ENCODE measurements around the gene PIK3C3.

PIK3C3 gene

DNA sequence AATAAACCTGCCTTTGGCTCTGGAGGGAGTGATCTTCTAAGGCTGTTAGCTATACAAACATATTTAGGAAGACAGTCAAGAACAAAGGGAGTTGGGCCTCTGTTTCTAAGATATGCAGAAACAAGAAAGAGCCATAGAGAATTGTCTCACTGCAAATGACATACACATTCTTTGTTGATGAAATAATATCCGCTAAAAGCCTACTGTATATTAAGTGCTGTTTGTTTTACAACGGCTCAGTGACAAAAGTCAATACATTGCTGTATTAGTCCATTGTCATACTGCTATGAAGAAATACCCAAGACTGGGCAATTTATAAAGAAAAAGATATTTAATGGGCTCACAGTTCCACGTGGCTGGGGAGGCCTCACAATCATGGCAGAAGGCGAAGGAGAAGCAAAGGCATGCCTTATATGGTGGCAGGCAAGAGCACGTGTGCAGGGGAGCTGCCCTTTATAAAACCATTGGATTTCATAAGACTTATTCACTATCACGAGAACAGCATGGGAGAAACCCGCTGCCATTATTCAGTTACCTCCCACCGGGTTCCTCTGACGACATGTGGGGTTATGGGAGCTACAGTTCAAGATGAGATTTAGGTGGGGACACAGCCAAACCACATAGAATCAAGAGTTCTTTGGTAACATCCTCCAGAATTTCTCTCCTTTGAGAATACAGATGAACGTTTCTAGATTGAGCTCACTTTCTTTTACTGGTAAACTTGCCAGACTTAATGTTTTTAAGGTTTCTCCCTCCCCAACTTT, 157.8 kb downstream of the PIK3C3 start:
- ATAC-seq (ENCODE audit: low read depth), result peak; percentile 31; the same call in 1 of the 3 replicates
- DNase-seq (ENCODE audit: low spot score), result no peak
- no peak overlapping the region for H3K27ac ChIP-seq (ENCODE audit: poor library complexity, severe bottlenecking)

GRCh38 chr18:42113529-42114191, 158.6 kb downstream of the PIK3C3 start:
- Histone ChIP-seq H3K27me3 (ENCODE audit: insufficient read depth, poor library complexity, severe bottlenecking) (no peaks in the 10 kb centered on the region), H3K9me3 (ENCODE audit: severe bottlenecking) (no peaks in the 10 kb centered on the region), H3K4me3 (ENCODE audit: severe bottlenecking) (no peak overlapping the region), H3K27ac (ENCODE audit: poor library complexity, severe bottlenecking) (no peak overlapping the region), H3K4me1 (ENCODE audit: insufficient read depth, poor library complexity, severe bottlenecking) (peaks cover 4% of the 10 kb centered on the region), H3K36me3 (ENCODE audit: low read depth) (no peaks in the 10 kb centered on the region)
- ATAC-seq (ENCODE audit: low read depth), result no peak
- DNase-seq (ENCODE audit: low spot score), result no peak
- TF ChIP-seq CTCF (IDR thresholded peaks at IDR 0.05; ENCODE audit: poor library complexity, severe bottlenecking), result no peak

More for the DNA sequence above, 157.8 kb downstream of the PIK3C3 start:
- Histone ChIP-seq H3K4me3 (ENCODE audit: severe bottlenecking) (no peak overlapping the region), H3K4me1 (ENCODE audit: insufficient read depth, poor library complexity, severe bottlenecking) (peaks cover 4% of the 10 kb centered on the region), H3K36me3 (ENCODE audit: low read depth) (no peaks in the 10 kb centered on the region), H3K9me3 (ENCODE audit: severe bottlenecking) (no peaks in the 10 kb centered on the region), H3K27me3 (ENCODE audit: insufficient read depth, poor library complexity, severe bottlenecking) (no peaks in the 10 kb centered on the region)
- no peak for TF ChIP-seq CTCF (IDR thresholded peaks at IDR 0.05; ENCODE audit: poor library complexity, severe bottlenecking)

DNA sequence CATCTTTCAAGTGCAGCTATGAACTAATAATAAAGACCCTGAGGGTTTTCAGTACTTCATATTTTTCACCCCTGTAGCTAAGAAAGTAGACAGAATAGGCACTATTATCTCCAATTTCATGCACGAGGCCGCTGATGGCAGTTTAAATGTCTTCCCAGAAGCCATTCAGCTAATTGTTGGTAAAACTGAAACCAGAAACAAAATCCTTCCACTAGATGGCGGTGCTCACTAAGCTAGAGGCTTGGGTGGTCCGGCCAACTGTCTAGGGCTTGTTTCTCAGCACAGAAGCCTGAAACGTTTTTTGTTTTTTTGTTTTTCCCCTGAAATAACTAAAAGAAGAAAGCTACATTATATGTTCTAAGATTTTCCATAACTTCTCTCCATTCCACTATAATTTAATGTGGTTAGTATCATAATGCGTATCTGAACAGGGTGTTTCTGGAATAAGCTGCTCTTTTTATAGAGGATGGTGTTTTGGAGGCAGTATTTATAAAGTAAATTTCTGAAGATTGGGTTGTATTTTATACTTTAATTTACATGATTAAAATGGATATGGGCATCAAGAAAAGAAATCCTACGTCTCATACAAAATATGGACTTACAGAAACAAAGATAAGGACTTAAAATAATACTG, 159.4 kb downstream of the PIK3C3 start:
- Histone ChIP-seq H3K9me3 (ENCODE audit: severe bottlenecking) (no peaks in the 10 kb centered on the region), H3K4me3 (ENCODE audit: severe bottlenecking) (no peak overlapping the region), H3K4me1 (ENCODE audit: insufficient read depth, poor library complexity, severe bottlenecking) (peaks cover 4% of the 10 kb centered on the region), H3K27ac (ENCODE audit: poor library complexity, severe bottlenecking) (no peak overlapping the region), H3K27me3 (ENCODE audit: insufficient read depth, poor library complexity, severe bottlenecking) (no peaks in the 10 kb centered on the region), H3K36me3 (ENCODE audit: low read depth) (no peaks in the 10 kb centered on the region)
- peak; percentile 95 for TF ChIP-seq CTCF (IDR thresholded peaks at IDR 0.05; ENCODE audit: poor library complexity, severe bottlenecking)
- ATAC-seq (ENCODE audit: low read depth) (peak; percentile 80; the same call in 2 of the 3 replicates), DNase-seq (ENCODE audit: low spot score) (no peak)

DNA sequence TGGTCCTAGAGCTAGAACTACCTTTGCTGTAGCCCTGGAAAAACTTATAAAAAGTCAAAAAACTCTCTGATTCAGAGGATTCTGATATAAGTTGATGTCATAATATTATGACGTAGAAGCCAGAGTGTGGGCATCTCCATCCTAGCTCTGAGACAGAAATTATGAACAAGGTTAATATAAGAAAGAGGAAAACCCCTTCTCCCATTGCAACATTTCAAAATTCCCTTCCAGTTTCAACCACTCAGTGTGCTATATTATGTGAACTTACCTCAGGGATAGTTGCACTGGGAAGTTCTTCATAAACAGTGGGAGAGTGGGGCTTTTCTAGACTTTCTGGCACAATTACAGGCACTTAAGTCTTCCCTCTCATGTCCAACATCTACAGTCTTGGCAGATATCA, 171.6 kb downstream of the PIK3C3 start:
- Histone ChIP-seq H3K4me1 (ENCODE audit: insufficient read depth, poor library complexity, severe bottlenecking) (no peaks in the 10 kb centered on the region), H3K27ac (ENCODE audit: poor library complexity, severe bottlenecking) (no peak overlapping the region), H3K36me3 (ENCODE audit: low read depth) (no peaks in the 10 kb centered on the region), H3K27me3 (ENCODE audit: insufficient read depth, poor library complexity, severe bottlenecking) (no peaks in the 10 kb centered on the region), H3K4me3 (ENCODE audit: severe bottlenecking) (no peak overlapping the region), H3K9me3 (ENCODE audit: severe bottlenecking) (no peaks in the 10 kb centered on the region)
- ATAC-seq (ENCODE audit: low read depth) (no peak), DNase-seq (ENCODE audit: low spot score) (no peak)
- no peak for TF ChIP-seq CTCF (IDR thresholded peaks at IDR 0.05; ENCODE audit: poor library complexity, severe bottlenecking)

Data from RWPE2 (cell line).